ENCODE data around the gene ZNF101.

GRCh38 chr19:19662871-19663255, 5.8 kb upstream of the ZNF101 start:
- TF ChIP-seq SIN3A (IDR thresholded peaks at IDR 0.05; ENCODE audit: borderline replicate concordance, insufficient read depth, low read depth, low read length) (no peak), CTCF (IDR thresholded peaks at IDR 0.05) (no peak)
- TF ChIP-seq, protein P1, sequence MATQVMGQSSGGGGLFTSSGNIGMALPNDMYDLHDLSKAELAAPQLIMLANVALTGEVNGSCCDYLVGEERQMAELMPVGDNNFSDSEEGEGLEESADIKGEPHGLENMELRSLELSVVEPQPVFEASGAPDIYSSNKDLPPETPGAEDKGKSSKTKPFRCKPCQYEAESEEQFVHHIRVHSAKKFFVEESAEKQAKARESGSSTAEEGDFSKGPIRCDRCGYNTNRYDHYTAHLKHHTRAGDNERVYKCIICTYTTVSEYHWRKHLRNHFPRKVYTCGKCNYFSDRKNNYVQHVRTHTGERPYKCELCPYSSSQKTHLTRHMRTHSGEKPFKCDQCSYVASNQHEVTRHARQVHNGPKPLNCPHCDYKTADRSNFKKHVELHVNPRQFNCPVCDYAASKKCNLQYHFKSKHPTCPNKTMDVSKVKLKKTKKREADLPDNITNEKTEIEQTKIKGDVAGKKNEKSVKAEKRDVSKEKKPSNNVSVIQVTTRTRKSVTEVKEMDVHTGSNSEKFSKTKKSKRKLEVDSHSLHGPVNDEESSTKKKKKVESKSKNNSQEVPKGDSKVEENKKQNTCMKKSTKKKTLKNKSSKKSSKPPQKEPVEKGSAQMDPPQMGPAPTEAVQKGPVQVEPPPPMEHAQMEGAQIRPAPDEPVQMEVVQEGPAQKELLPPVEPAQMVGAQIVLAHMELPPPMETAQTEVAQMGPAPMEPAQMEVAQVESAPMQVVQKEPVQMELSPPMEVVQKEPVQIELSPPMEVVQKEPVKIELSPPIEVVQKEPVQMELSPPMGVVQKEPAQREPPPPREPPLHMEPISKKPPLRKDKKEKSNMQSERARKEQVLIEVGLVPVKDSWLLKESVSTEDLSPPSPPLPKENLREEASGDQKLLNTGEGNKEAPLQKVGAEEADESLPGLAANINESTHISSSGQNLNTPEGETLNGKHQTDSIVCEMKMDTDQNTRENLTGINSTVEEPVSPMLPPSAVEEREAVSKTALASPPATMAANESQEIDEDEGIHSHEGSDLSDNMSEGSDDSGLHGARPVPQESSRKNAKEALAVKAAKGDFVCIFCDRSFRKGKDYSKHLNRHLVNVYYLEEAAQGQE (IDR thresholded peaks at IDR 0.05; ENCODE audit: insufficient read depth in 1 of 2, low read depth in 2 of 2, low read length in 1 of 2): no peak
